AG10803 (cell line): Measurements from ENCODE around the gene XPNPEP3.

ENCODE experiments used
- DNase-seq: peaks from one replicate; pipeline ENCODE4 v3.0.0; 2010; ENCODE audit warnings: low read depth
- H3K4me3 ChIP-seq: 2 replicates; pipeline ENCODE4 v1.5.1; 2011; ENCODE audit warnings: mild to moderate bottlenecking, low read length, control low read depth
- CTCF ChIP-seq: conservative IDR thresholded peaks from 2 replicates; pipeline ENCODE4 v1.5.1; 2011; ENCODE audit warnings: mild to moderate bottlenecking, low read length, control low read depth, inconsistent platforms

XPNPEP3 gene

GRCh38 chr22:40958299-40958698 lies 101.4 kb downstream of the XPNPEP3 start:
- no peak for DNase-seq
- no peak overlapping the region for H3K4me3 ChIP-seq
- TF ChIP-seq CTCF, result no peak

- TF ChIP-seq CTCF, result no peak
- no peak for DNase-seq
- H3K4me3 ChIP-seq, result no peak overlapping the region
These were observed 103.2 kb downstream of the XPNPEP3 start for GRCh38 chr22:40960145-40960544.

- no peak for TF ChIP-seq CTCF
- H3K4me3 ChIP-seq, result no peak overlapping the region
- no peak for DNase-seq
These were observed 109.2 kb downstream of the XPNPEP3 start for GRCh38 chr22:40965936-40966725.

- DNase-seq, result no peak
- no peak for TF ChIP-seq CTCF
- H3K4me3 ChIP-seq, result no peak overlapping the region
These were observed 109.8 kb downstream of the XPNPEP3 start for GRCh38 chr22:40966726-40967085.

- no peak for TF ChIP-seq CTCF
- H3K4me3 ChIP-seq, result no peak overlapping the region
These were observed 110.3 kb downstream of the XPNPEP3 start for GRCh38 chr22:40967111-40967760.

GRCh38 chr22:40972587-40972986 lies 115.6 kb downstream of the XPNPEP3 start:
- TF ChIP-seq CTCF, result no peak
- H3K4me3 ChIP-seq, result no peak overlapping the region
- DNase-seq, result no peak

More at GRCh38 chr22:40967111-40967760, 110.3 kb downstream of the XPNPEP3 start:
- DNase-seq, result no peak

- DNase-seq, result no peak
- no peak overlapping the region for H3K4me3 ChIP-seq
- no peak for TF ChIP-seq CTCF
These were observed 116.2 kb downstream of the XPNPEP3 start for GRCh38 chr22:40973144-40973543.
